Suprapubic skin (tissue), 4 donors: ENCODE data around the gene BCKDHB. TPM values are rescaled to one million over a fixed set of nuclear protein-coding genes. Genes with fewer than 3 reads are reported as not detected.

Experiments
- DNase-seq, 2 donors: peaks; one replicate each; pipeline ENCODE4 v3.0.0-alpha.2; 2019; ENCODE audit warnings: low spot score in 2 of 2
- H3K27ac ChIP-seq: fragments of 200-600 bp; sonication (generic); one replicate; pipeline ENCODE4 v1.5.1; 2019
- H3K27me3 ChIP-seq: fragments of 200-600 bp; sonication (generic); one replicate; pipeline ENCODE4 v1.5.1; 2019
- H3K36me3 ChIP-seq: fragments of 200-600 bp; sonication (generic); one replicate; pipeline ENCODE4 v1.5.1; 2019
- H3K4me1 ChIP-seq: fragments of 200-600 bp; sonication (generic); one replicate; pipeline ENCODE4 v1.5.1; 2019
- H3K4me3 ChIP-seq: fragments of 200-600 bp; sonication (generic); one replicate; pipeline ENCODE4 v1.5.1; 2019; ENCODE audit warnings: mild to moderate bottlenecking
- H3K9me3 ChIP-seq: fragments of 200-600 bp; sonication (generic); one replicate; pipeline ENCODE4 v1.5.1; 2019
- CTCF ChIP-seq, 2 donors: fragments of 200-600 bp in 1 of 2; fragments of 450-650 bp in 1 of 2; sonication (generic) in 1 of 2; IDR thresholded peaks; one replicate each; pipeline ENCODE4 v1.5.1; 2016 to 2019; ENCODE audit warnings: antibody characterized with exemption in 2 of 2, mild to moderate bottlenecking in 1 of 2, moderate library complexity in 1 of 2
- EP300 ChIP-seq: sonication (generic); formaldehyde crosslinking; IDR thresholded peaks from one replicate; pipeline ENCODE4 v1.6.1; 2017; ENCODE audit warnings: antibody characterized with exemption
- POLR2A ChIP-seq, 2 donors: fragments of 450-650 bp; IDR thresholded peaks; one replicate each; pipeline ENCODE4 v1.6.1; 2017; ENCODE audit warnings: antibody characterized with exemption in 2 of 2, mild to moderate bottlenecking in 2 of 2, moderate library complexity in 2 of 2
- POLR2AphosphoS5 ChIP-seq, 3 donors: sonication (generic); formaldehyde crosslinking; IDR thresholded peaks; one replicate each; pipeline ENCODE4 v1.6.1; 2017; ENCODE audit warnings: antibody characterized with exemption in 3 of 3
- WGBS: methylation state at CpG from one replicate; pipeline ENCODE4 v1.1.5; 2018; 5-methylcytosine and 5-hydroxymethylcytosine counted together
- total RNA-seq, 4 donors: library from RNA; depleted of rRNA; stranded (reverse); fragments of >200 nt; gene quantifications; one replicate each; pipeline ENCODE4 v1.1.0, GENCODE V29; 2016

The BCKDHB gene
- total RNA-seq, 4 donors from 2014 or later: 10.5 to 17.2 (median 14.1) TPM

GRCh38 chr6:80325742-80326141 is 219.3 kb downstream of the BCKDHB start:
- Histone ChIP-seq H3K27ac (no peak overlapping the region), H3K36me3 (no peaks in the 10 kb centered on the region), H3K4me3 (no peak overlapping the region), H3K27me3 (no peaks in the 10 kb centered on the region), H3K4me1 (no peaks in the 10 kb centered on the region), H3K9me3 (no peaks in the 10 kb centered on the region)
- DNase-seq: no peak
- WGBS: 58% methylated on average over 3 of the region's 3 CpGs
- TF ChIP-seq CTCF (IDR thresholded peaks at IDR 0.05): no peak

DNA sequence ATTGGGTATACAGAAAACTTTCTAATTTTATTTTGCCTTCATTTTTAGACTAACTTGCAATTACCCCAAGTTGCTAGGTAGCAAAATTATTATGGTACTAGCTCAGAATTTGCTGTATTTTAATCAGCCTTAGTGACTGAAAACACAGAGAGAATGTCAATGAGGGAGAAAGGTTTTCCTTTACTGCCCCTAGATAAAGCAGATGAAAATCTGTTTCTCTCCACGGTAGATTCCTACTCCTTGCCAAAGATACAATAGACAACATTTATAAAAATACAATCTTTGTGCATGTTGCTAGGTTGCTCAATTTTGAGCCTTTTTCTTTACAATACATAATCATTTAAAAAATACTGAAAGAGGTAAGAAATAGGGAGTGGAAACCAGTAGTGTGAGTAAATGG is 222.2 kb downstream of the BCKDHB start:
- TF ChIP-seq EP300: no peak
- no peak for TF ChIP-seq POLR2AphosphoS5 (IDR thresholded peaks at IDR 0.05)
- TF ChIP-seq POLR2A (IDR thresholded peaks at IDR 0.05): no peak
- no peak for TF ChIP-seq CTCF (IDR thresholded peaks at IDR 0.05)
- Histone ChIP-seq H3K4me1 (no peaks in the 10 kb centered on the region), H3K4me3 (no peak overlapping the region), H3K27ac (no peak overlapping the region), H3K27me3 (no peaks in the 10 kb centered on the region), H3K36me3 (no peaks in the 10 kb centered on the region), H3K9me3 (no peaks in the 10 kb centered on the region)
- 10% methylated on average over 1 of the region's 1 CpG for WGBS
- no peak for DNase-seq

DNA sequence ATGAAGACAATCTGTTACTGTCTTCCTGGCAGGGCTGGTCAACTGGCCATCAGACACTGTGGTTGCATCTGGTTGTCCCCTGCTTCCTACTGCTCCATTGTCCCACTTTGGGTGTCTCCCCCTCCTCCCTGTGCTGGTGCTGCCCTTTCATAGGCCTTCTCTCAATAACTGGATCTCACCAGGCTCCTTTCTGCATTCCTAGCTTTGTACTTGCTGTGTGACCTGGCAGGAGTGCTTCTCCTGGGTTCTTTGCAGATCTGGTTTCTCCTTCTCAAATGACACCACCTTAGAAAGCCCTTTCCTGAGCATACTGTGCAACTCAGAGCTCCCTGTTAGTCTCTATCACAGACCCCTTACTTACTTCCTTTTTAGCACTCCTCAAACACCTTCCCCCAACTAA is 223.0 kb downstream of the BCKDHB start:
- no peak for TF ChIP-seq CTCF (IDR thresholded peaks at IDR 0.05)
- Histone ChIP-seq H3K4me1 (no peaks in the 10 kb centered on the region), H3K4me3 (no peak overlapping the region), H3K27ac (no peak overlapping the region), H3K9me3 (no peaks in the 10 kb centered on the region), H3K36me3 (no peaks in the 10 kb centered on the region), H3K27me3 (no peaks in the 10 kb centered on the region)
- no peak for DNase-seq

- no peaks in the 10 kb centered on the region for H3K4me1 ChIP-seq
- no peaks in the 10 kb centered on the region for H3K9me3 ChIP-seq
These were observed 224.5 kb downstream of the BCKDHB start for GRCh38 chr6:80330961-80331360.

GRCh38 chr6:80331522-80331921 is 225.1 kb downstream of the BCKDHB start:
- DNase-seq: no peak
- Histone ChIP-seq H3K4me3 (no peak overlapping the region), H3K9me3 (no peaks in the 10 kb centered on the region), H3K36me3 (no peaks in the 10 kb centered on the region), H3K4me1 (no peaks in the 10 kb centered on the region), H3K27ac (no peak overlapping the region), H3K27me3 (no peaks in the 10 kb centered on the region)
- no peak for TF ChIP-seq POLR2AphosphoS5 (IDR thresholded peaks at IDR 0.05)
- TF ChIP-seq POLR2A (IDR thresholded peaks at IDR 0.05): no peak
- no peak for TF ChIP-seq CTCF (IDR thresholded peaks at IDR 0.05)
- TF ChIP-seq EP300: no peak
- 75% methylated on average over 2 of the region's 2 CpGs for WGBS

More at GRCh38 chr6:80330961-80331360, 224.5 kb downstream of the BCKDHB start:
- H3K27me3 ChIP-seq: no peaks in the 10 kb centered on the region
- DNase-seq: no peak
- no peak overlapping the region for H3K4me3 ChIP-seq
- H3K36me3 ChIP-seq: no peaks in the 10 kb centered on the region
- no peak for TF ChIP-seq EP300
- TF ChIP-seq POLR2AphosphoS5 (IDR thresholded peaks at IDR 0.05): no peak
- no peak for TF ChIP-seq CTCF (IDR thresholded peaks at IDR 0.05)
- no peak for TF ChIP-seq POLR2A (IDR thresholded peaks at IDR 0.05)
- whole genome bisulfite sequencing: 82% methylated on average over 3 of the region's 3 CpGs
- H3K27ac ChIP-seq: no peak overlapping the region
